D341Med (cell line): ENCODE data around the gene FLT3LG.

Source experiments
- DNase-seq: peaks from one replicate; pipeline ENCODE4 v3.0.0; 2012; ENCODE audit warnings: low spot score

FLT3LG gene

GRCh38 chr19:49473868-49474541 lies at the start of gene FLT3LG:
TSS of gene FLT3LG (plus strand) at chr19:49474215. CDS start at chr19:49474640, 425 bp downstream.
- peak; percentile 94 for DNase-seq

GRCh38 chr19:49425178-49425577 lies 48.8 kb upstream of the FLT3LG start, which contains the start of gene GFY:
TSS of gene GFY (plus strand) at chr19:49425388. CDS start at chr19:49426431, 1,043 bp downstream.
- no peak for DNase-seq

GRCh38 chr19:49425922-49426592 lies 48.0 kb upstream of the FLT3LG start:
- DNase-seq: no peak

GRCh38 chr19:49427339-49427738 lies 46.7 kb upstream of the FLT3LG start:
- DNase-seq: no peak

GRCh38 chr19:49427855-49428546 lies 46.0 kb upstream of the FLT3LG start:
- no peak for DNase-seq

- no peak for DNase-seq
Measured at GRCh38 chr19:49428547-49429451, 45.2 kb upstream of the FLT3LG start.

- no peak for DNase-seq
Measured at GRCh38 chr19:49430172-49430677, 43.8 kb upstream of the FLT3LG start.

- DNase-seq: no peak
Measured at GRCh38 chr19:49430678-49431329, 43.2 kb upstream of the FLT3LG start.

GRCh38 chr19:49431330-49431749 lies 42.7 kb upstream of the FLT3LG start:
- no peak for DNase-seq

GRCh38 chr19:49432141-49433073 lies 41.6 kb upstream of the FLT3LG start:
- no peak for DNase-seq

GRCh38 chr19:49433240-49433901 lies 40.6 kb upstream of the FLT3LG start:
- DNase-seq: no peak

- DNase-seq: no peak
Measured at GRCh38 chr19:49434907-49435583, 39.0 kb upstream of the FLT3LG start.

GRCh38 chr19:49435670-49436069 lies 38.3 kb upstream of the FLT3LG start:
- no peak for DNase-seq

GRCh38 chr19:49436381-49437017 lies 37.5 kb upstream of the FLT3LG start:
- DNase-seq: no peak

GRCh38 chr19:49437231-49437630 lies 36.8 kb upstream of the FLT3LG start:
- DNase-seq: peak; percentile 82

- no peak for DNase-seq
Measured at GRCh38 chr19:49438261-49438660, 35.8 kb upstream of the FLT3LG start.

GRCh38 chr19:49439836-49440235 lies 34.2 kb upstream of the FLT3LG start:
- DNase-seq: no peak

GRCh38 chr19:49440439-49441209 lies 33.4 kb upstream of the FLT3LG start:
- no peak for DNase-seq
